HG03354 (cell line): ENCODE results near the gene PRODH2.
A peak's percentile ranks its signal among the peaks of the same experiment; 100 is the strongest.
"Not testable (repeated sequence)": the region's sequence is repeated elsewhere in the genome, so short reads cannot be mapped to it uniquely, and the experiment has no call there.

ENCODE experiments used
- ATAC-seq: cut with Tn5 transposase; IDR thresholded peaks from one replicate; pipeline ENCODE4 v1.9.1; 2021; ENCODE audit warnings: mild to moderate bottlenecking; ENCODE audit not compliant: unreplicated experiment, poor library complexity, severe bottlenecking

Gene PRODH2

GRCh38 chr19:35784503-35785338 lies 27.9 kb downstream of the PRODH2 start:
- ATAC-seq = no peak

DNA sequence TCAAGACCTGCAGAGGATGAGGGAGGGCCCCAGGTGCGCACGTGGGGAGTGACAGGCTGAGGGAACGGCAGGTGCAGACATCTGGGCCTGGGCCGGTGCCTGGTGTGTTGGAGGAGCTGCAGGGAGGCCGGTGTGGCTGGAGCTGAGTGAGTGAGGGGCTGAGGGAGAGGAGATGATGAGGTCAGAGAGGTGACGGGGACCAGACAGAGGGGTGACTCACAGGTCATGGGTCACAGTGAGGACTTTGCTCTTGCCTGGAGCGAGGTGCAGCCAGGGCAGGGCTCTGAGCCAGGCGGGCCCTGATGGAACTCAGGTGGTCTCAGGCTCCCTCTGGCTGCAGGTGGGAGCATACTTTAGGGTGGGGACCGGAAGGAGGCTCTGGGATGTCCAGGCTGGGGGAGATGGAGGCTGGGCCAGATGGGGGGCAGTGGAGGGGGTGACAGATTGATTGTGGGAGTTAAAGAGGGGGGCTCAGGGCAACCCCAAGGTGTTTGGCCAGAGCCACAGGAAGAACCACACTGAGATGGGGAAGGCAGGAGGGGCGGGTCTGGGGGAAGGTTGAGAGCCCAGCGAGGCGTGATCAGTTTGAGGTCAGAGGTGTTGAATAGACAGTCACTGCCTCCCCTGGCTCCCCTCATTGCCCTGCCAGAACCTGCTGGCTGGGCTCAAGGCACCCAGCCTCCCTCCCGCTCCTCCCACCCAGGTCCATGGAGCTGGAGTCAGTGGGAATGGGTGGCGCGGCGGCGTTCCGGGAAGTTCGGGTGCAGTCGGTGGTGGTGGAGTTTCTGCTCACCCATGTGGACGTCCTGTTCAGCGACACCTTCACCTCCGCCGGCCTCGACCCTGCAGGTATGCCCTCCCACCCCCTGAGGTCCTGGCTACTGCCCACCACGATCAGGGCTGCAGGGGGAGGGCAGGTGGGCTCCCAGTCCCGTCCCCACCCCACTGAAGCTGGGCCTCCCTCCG lies 28.9 kb downstream of the PRODH2 start:
- no peak for ATAC-seq

GRCh38 chr19:35782589-35782988 lies 30.1 kb downstream of the PRODH2 start:
- ATAC-seq = no peak

- no peak for ATAC-seq
Observed at GRCh38 chr19:35781650-35782049, 31.0 kb downstream of the PRODH2 start.

- ATAC-seq = no peak
Observed at GRCh38 chr19:35780717-35781116, 31.9 kb downstream of the PRODH2 start.

GRCh38 chr19:35780058-35780457 lies 32.6 kb downstream of the PRODH2 start:
- ATAC-seq = no peak

DNA sequence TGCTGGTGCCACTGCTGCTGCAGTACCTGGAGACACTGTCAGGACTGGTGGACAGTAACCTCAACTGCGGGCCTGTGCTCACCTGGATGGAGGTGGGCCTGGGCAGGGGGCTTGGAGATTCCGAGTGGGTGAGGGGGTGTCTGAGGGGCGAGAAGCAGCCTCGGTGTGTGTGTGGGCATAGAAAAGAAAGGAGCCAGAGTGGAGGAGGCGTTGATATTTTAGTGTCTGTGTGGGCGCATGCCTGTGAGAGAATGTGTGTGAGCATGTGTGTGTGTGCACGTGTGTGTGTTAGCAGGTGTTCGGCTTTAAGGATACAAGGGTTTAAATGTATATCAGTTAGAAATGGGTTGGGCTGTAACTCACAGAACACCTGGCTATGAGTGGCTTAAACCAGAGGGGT lies 33.6 kb downstream of the PRODH2 start:
- ATAC-seq = no peak

- no peak for ATAC-seq
Observed at GRCh38 chr19:35777961-35778360, 34.7 kb downstream of the PRODH2 start.

DNA sequence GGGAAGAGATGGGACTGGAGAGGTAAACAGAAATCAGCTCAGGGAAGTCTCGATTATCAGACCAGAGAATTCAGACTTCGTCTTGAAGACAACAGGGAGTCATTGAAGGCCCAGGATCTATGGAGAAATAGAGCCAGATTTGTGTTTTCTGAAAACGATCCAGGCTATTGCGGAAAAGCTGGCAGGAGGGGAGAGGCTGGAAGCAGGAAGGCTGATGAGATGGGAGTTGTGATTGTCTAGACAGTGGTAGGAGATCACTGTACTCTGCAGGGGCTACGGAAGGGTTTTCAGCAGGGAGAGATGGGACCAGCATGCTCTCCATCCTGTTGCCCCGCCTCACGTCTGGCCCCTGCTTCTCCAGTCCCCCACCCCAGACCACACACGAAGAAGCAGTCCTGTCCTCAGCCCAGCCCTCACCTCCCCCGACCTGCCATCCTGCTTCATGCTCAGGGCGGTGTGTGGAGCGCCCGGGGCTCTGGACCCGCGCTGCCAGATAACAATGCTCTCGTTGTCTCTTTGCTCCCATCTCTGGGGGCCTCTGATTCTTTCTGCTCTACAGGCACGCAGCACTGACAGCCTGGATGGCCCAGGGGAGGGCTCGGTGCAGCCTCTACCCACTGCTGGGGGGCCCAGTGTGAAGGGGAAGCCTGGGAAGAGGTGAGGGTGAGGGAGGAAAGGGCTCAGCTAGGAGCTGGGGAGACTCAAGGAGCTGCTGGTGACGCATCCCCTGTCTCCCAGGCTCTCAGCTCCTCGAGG lies 35.4 kb downstream of the PRODH2 start:
- no peak for ATAC-seq

GRCh38 chr19:35776102-35776788 lies 36.4 kb downstream of the PRODH2 start:
- no peak for ATAC-seq

DNA sequence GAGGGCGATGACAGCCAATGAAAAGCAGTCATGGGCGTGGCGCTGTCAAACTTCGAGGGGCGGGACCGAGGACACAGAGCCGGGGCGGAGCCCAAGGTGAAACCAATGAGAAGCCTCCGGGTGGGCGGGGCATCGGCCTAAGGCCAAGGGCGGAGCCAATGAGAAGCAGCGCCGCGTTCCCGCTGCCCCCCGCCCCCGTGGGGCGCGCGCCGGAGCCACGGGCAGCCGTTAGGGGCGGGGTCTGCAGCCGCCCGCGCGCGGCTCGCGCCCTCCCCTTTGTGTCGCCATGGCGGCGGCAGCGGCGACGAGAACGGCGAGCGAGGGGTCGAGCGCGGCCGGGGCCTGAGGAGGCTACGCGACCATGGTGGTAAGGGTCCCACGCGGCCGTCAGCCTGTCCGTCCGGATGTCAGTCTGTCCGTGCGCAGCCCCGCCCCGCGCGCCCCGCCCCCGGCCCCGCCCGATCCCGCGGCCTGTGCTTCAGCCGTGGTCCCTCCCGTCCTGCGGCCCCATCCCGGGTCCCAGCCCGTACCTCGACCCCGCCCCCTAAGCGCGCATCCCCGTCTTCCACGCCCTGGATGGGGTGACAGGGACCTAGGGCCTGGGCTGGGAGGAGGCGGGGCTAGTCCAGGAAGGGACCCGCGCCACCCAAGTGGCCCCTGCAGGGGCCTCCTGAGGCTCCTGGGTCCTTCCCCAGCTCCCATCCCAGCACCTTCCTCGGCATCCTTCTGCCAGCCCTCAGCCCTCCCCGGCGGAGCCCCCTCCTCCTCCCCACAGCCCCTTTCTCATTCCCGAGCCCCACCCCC lies 37.1 kb downstream of the PRODH2 start, which contains the start of gene ARHGAP33:
TSS of gene ARHGAP33 (plus strand) at position 267 of the 804 bp plus-strand sequence. CDS start at position 362, 95 bp downstream.
- ATAC-seq = peak; percentile 92

DNA sequence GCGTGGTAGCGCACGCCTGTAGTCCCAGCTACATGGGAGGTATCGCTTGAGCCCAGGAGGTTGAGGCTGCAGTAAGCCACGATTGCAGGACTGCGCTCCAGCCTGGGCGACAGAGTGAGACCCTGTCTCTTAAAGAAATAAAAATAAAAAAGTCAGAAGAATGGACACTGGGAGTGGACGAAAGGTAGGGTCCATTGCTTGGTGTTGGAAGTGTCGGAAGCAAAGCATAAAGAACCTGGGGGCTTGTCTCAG lies 37.7 kb downstream of the PRODH2 start:
- ATAC-seq = no peak

GRCh38 chr19:35774274-35775045 lies 38.2 kb downstream of the PRODH2 start:
- no peak for ATAC-seq

GRCh38 chr19:35773020-35773806 lies 39.4 kb downstream of the PRODH2 start:
- no peak for ATAC-seq

- ATAC-seq = not testable (repeated sequence)
Observed at GRCh38 chr19:35772362-35772761, 40.3 kb downstream of the PRODH2 start.

- no peak for ATAC-seq
Observed at GRCh38 chr19:35768082-35768421, 44.6 kb downstream of the PRODH2 start.

GRCh38 chr19:35767288-35768081 lies 45.2 kb downstream of the PRODH2 start:
- ATAC-seq = no peak
